Activated T-helper 2 cell treated with anti-CD3 and anti-CD28 coated beads, Interferon-gamma antibody, Interleukin-2, Interleukin-4, amounts not matched to agents 10 μg/mL and 5 μg/mL and 100 μg/mL, durations not matched to agents 14 hours and 24 hours and 36 hours (primary cell): ENCODE results near the gene ULK4. TPM values are rescaled to one million over a fixed set of nuclear protein-coding genes. Genes with fewer than 3 reads are reported as not detected.

Source experiments
- total RNA-seq: library from RNA; stranded (reverse); gene quantifications from 2 replicates; pipeline ENCODE4 v1.2.3, GENCODE V29; 2022

The ULK4 gene
- total RNA-seq, 1 donor from 2014 or later, result 7.5 TPM

Other genes with a start within 250 kb of the ULK4 start
- 37.8 and 40.9 TPM in 2 replicates for gene TRAK1, start 129.3 kb upstream of the ULK4 start, total RNA-seq